WERI-Rb-1 (cell line): ENCODE measurements around the gene LPGAT1.

Experiments
- DNase-seq: peaks from one replicate; pipeline ENCODE4 v3.0.0-alpha.2; 2020
- H3K27ac ChIP-seq: fragments of 250-450 bp; sonication (Bioruptor Pico); 2 replicates; pipeline ENCODE4 v1.5.1; 2020; ENCODE audit warnings: mild to moderate bottlenecking, moderate library complexity
- H3K27me3 ChIP-seq: fragments of 250-450 bp; sonication (Bioruptor Pico); 2 replicates; pipeline ENCODE4 v1.5.1; 2021; ENCODE audit warnings: mild to moderate bottlenecking, low read depth, moderate library complexity; ENCODE audit not compliant: insufficient read depth, severe bottlenecking
- H3K36me3 ChIP-seq: fragments of 250-450 bp; sonication (Bioruptor Pico); 2 replicates; pipeline ENCODE4 v1.5.1; 2020; ENCODE audit warnings: mild to moderate bottlenecking, moderate library complexity
- H3K4me3 ChIP-seq: 2 replicates; pipeline ENCODE4 v1.5.1; 2011; ENCODE audit warnings: low read depth, mild to moderate bottlenecking, control low read depth, low read length
- H3K9me3 ChIP-seq: fragments of 250-450 bp; sonication (Bioruptor Pico); 2 replicates; pipeline ENCODE4 v1.5.1; 2021; ENCODE audit warnings: mild to moderate bottlenecking, moderate library complexity; ENCODE audit not compliant: severe bottlenecking
- TF ChIP-seq, protein P1 (sequence below): IDR thresholded peaks from 2 replicates; pipeline ENCODE4 v1.5.1; 2011; ENCODE audit warnings: low read depth, mild to moderate bottlenecking, control low read depth, inconsistent platforms, low read length

LPGAT1 gene

DNA sequence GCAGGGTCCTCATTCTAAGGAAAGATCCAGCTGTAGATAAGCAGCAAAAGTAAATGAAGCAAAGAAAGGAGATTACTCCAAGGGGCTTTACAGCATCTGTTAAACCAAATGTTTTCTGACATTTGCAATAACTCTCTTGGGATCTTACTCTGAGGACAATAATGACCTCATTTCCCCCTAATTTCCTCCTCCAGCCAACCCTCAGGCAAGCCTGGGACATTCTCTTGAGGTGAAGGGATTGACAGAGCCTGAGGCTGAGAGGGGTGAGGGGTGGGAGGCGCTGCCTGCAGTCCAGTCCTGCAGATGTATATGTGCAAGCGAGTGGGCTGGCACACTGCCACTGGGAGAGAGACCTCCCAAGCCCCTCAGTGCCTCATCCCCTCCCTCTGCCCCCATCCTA lies 114.6 kb downstream of the LPGAT1 start:
- peak; percentile 89 for DNase-seq
- no peaks in the 10 kb centered on the region for H3K27me3 ChIP-seq

DNA sequence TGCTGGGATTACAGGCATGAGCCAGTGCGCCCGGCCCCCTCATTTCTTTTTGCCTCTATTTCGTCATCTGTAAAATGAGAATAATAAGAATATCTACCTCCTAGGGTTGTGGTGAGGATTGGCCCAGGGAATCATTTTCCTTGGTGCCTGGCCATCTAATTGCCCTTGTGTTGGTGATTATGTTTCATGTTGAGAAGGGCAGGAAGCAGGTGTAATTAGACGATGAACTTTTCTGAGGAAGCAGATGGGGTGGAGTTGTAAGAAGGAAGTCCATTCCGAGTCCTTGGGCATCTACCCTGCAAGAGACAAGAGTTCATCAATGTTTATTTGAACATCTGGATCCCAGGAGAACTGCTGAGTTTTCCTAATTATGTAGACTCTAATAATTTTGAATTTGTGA lies 116.4 kb downstream of the LPGAT1 start:
- no peak overlapping the region for H3K4me3 ChIP-seq
- no peaks in the 10 kb centered on the region for H3K9me3 ChIP-seq
- no peaks in the 10 kb centered on the region for H3K36me3 ChIP-seq
- TF ChIP-seq, protein P1, sequence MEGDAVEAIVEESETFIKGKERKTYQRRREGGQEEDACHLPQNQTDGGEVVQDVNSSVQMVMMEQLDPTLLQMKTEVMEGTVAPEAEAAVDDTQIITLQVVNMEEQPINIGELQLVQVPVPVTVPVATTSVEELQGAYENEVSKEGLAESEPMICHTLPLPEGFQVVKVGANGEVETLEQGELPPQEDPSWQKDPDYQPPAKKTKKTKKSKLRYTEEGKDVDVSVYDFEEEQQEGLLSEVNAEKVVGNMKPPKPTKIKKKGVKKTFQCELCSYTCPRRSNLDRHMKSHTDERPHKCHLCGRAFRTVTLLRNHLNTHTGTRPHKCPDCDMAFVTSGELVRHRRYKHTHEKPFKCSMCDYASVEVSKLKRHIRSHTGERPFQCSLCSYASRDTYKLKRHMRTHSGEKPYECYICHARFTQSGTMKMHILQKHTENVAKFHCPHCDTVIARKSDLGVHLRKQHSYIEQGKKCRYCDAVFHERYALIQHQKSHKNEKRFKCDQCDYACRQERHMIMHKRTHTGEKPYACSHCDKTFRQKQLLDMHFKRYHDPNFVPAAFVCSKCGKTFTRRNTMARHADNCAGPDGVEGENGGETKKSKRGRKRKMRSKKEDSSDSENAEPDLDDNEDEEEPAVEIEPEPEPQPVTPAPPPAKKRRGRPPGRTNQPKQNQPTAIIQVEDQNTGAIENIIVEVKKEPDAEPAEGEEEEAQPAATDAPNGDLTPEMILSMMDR = no peak
- DNase-seq = no peak
- H3K27ac ChIP-seq = no peak overlapping the region
- no peaks in the 10 kb centered on the region for H3K27me3 ChIP-seq

More for the DNA sequence above, 114.6 kb downstream of the LPGAT1 start:
- H3K36me3 ChIP-seq = no peaks in the 10 kb centered on the region
- no peak overlapping the region for H3K4me3 ChIP-seq
- TF ChIP-seq, protein P1 = no peak
- peak overlapping the region; percentile 64 for H3K27ac ChIP-seq
- no peaks in the 10 kb centered on the region for H3K9me3 ChIP-seq

DNA sequence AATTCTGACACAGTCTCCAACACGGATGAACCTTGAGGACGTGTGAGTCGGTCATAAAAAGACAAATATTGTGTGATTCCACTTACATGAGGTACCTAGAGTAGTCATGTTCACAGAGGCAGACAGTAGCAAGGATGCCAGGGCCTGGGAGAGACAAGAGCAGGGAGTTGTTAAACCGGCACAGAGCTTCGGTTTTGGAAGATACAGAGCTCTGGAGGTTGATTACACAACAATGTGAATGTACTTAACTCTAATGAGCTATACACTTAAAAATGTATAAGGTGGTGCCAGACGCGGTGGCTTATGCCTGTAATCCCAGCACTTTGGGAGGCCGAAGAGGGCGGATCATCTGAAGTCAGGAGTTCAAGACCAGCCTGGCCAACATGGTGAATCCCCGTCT lies 117.3 kb downstream of the LPGAT1 start:
- no peaks in the 10 kb centered on the region for H3K36me3 ChIP-seq
- no peak overlapping the region for H3K27ac ChIP-seq
- TF ChIP-seq, protein P1 = no peak
- no peak overlapping the region for H3K4me3 ChIP-seq
- no peak for DNase-seq
- H3K27me3 ChIP-seq = no peaks in the 10 kb centered on the region
- no peaks in the 10 kb centered on the region for H3K9me3 ChIP-seq

DNA sequence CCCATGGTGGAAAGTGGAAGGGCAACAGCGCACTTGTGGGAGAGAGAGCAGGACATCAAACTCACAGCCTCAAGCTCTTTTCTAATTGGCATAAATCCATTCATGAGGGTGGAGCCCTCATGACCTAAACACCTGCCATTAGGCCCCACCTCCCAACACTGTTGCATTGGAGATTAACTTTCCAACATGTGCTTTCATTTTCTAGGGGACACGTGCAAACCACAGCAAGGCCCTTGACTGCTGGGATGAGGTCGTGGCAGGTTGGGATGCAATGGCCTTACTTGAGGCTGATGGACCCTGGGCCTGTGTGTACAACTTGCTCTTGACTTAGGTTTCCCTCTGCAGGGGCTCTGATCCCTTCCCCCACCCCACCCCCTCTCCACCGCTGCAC lies 119.3 kb downstream of the LPGAT1 start:
- TF ChIP-seq, protein P1 = no peak
- H3K9me3 ChIP-seq = no peaks in the 10 kb centered on the region

DNA sequence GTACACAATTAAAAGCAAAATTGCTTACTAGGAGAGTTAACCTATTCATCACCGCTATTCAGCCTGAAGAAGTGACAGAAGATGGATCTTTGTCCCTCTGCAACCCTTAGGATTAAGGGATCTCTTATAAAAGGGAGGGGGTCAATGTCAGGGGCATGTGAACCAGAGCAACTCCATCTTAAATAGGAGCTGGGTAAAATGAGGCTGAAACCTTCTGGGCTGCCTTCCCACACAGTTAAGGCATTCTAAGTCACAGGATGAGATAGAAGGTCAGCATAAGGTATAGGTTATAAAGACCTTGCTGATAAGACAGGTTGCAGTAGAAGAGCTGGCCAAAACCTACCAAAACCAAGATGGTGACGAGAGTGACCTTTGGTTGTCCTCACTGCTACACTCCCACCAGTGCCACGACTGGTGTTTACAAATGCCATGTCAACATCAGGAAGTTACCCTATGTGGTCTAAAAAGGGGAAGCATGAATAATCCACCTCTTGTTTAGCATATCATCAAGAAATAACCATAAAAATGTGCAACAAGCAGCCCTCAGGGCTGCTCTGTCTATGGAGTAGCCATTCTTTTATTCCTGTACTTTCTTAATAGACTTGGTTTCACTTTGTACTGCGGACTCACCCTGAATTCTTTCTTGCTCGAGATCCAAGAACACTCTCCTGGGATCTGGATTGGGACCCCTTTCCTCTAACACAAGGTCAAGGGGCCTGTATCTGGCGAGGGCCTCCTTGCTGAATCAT lies 119.8 kb downstream of the LPGAT1 start:
- H3K27me3 ChIP-seq = no peaks in the 10 kb centered on the region
- DNase-seq = no peak
- no peaks in the 10 kb centered on the region for H3K9me3 ChIP-seq
- TF ChIP-seq, protein P1 = no peak
- no peak overlapping the region for H3K27ac ChIP-seq
- no peaks in the 10 kb centered on the region for H3K36me3 ChIP-seq
- H3K4me3 ChIP-seq = no peak overlapping the region

More for the DNA sequence above, 119.3 kb downstream of the LPGAT1 start:
- DNase-seq = no peak
- Histone ChIP-seq H3K36me3 (no peaks in the 10 kb centered on the region), H3K27ac (no peak overlapping the region), H3K27me3 (no peaks in the 10 kb centered on the region), H3K4me3 (no peak overlapping the region)

DNA sequence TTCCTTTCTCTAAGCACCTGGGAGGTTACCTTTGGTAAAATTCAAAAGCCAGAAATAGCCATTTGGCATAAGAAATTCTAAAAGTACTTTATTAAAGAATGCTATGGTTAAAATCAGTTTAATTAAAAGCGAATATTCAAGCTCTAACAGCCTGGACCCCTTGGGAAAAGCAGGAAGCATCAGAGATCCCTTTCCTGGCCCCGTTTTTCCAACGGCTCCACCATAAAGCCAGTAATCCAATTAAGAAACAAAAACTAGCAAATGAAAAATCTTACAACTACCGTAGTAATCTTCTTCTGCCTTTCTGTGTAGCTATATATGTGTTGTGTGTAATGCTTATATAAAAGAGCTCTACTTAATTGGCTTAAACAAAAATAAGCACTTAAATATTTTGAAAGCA lies 121.6 kb downstream of the LPGAT1 start:
- Histone ChIP-seq H3K27ac (peak overlapping the region; percentile 26), H3K36me3 (no peaks in the 10 kb centered on the region), H3K9me3 (no peaks in the 10 kb centered on the region), H3K4me3 (no peak overlapping the region), H3K27me3 (no peaks in the 10 kb centered on the region)
- no peak for DNase-seq
- TF ChIP-seq, protein P1 = no peak
